Neuron (in vitro differentiated cells): ENCODE results near the gene TBRG1.

ENCODE experiments used
- H2AFZ ChIP-seq: one replicate; pipeline ENCODE4 v1.6.1; 2013; ENCODE audit warnings: low read depth, mild to moderate bottlenecking, inconsistent platforms, low read length, moderate library complexity
- H3K27me3 ChIP-seq: one replicate; pipeline ENCODE4 v1.6.1; 2013; ENCODE audit warnings: low read length; ENCODE audit not compliant: insufficient read depth
- H3K36me3 ChIP-seq: one replicate; pipeline ENCODE4 v1.6.1; 2013; ENCODE audit warnings: low read length; ENCODE audit not compliant: insufficient read depth
- H3K4me1 ChIP-seq: one replicate; pipeline ENCODE4 v1.6.1; 2013; ENCODE audit warnings: low read length; ENCODE audit not compliant: insufficient read depth
- H3K4me3 ChIP-seq: 2 replicates; pipeline ENCODE4 v1.5.1; 2013; ENCODE audit warnings: mild to moderate bottlenecking, low read length, moderate library complexity
- H3K9me3 ChIP-seq: one replicate; pipeline ENCODE4 v1.6.1; 2013; ENCODE audit warnings: low read length

TBRG1 gene

DNA sequence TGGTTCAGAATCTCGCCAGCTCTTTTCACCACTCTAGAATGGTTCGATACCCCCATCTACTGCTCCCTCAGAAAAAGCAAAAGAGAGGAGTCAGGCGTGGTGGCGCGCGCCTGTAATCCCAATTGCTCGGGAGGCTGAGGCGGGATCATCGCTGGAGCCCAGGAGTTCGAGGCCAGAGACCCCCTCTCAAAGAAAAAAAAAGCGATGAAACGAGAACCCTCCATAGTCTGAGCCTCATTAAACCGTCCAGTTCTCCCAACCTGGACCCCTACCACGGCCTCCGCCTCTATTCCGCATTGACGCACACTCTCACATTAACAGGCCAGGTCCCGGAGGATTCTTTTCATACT is 51.5 kb downstream of the TBRG1 start:
- H3K36me3 ChIP-seq: no peaks in the 10 kb centered on the region
- peak overlapping the region; percentile 98 for H2AFZ ChIP-seq
- no peaks in the 10 kb centered on the region for H3K27me3 ChIP-seq
- H3K4me3 ChIP-seq: peak overlapping the region; percentile 97
- no peaks in the 10 kb centered on the region for H3K9me3 ChIP-seq
- peaks cover 12% of the 10 kb centered on the region for H3K4me1 ChIP-seq

DNA sequence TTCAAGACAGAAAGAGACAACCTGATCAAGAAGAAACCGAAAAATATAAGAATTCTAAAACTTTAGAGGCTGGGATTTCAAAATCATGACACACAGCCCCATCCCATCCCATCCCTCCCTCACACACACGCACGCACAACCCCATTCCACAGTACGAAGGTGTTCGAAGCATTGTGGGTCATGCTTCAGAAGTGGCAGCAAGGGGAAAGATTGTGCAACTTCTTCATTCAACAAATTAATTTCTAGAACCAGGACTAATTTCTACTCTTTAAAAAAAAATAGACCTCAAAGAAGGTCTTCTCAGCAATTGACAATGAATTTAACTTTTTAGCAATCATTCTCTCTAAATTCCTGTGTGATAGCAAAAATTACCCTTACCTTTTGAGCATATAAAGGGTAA is 51.9 kb downstream of the TBRG1 start:
- H2AFZ ChIP-seq: peak overlapping the region; percentile 98
- H3K9me3 ChIP-seq: no peaks in the 10 kb centered on the region
- peak overlapping the region; percentile 97 for H3K4me3 ChIP-seq
- H3K27me3 ChIP-seq: no peaks in the 10 kb centered on the region
- H3K4me1 ChIP-seq: peaks cover 12% of the 10 kb centered on the region
- H3K36me3 ChIP-seq: no peaks in the 10 kb centered on the region

DNA sequence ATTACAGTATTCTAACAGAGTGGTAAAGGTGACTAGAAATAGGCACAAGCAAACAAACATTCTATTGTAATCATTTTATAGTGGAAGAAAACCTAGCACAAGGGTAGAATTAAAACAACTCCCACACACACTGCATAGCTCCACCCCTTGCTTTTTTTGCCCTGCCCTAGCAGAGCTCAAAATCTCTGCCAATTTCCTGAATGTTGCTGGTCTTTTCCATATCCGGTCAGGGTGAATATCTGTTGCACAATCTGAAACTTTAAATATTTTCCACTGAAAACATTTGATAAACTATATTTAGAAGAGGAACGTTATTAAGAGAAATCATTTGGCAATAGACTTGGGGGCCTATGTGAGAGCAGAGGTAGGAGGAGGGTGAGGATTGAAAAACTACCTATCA is 53.7 kb downstream of the TBRG1 start:
- H3K36me3 ChIP-seq: no peaks in the 10 kb centered on the region
- H3K4me1 ChIP-seq: peaks cover 12% of the 10 kb centered on the region
- no peak overlapping the region for H3K4me3 ChIP-seq
- H2AFZ ChIP-seq: no peak overlapping the region
- H3K9me3 ChIP-seq: no peaks in the 10 kb centered on the region
- no peaks in the 10 kb centered on the region for H3K27me3 ChIP-seq

DNA sequence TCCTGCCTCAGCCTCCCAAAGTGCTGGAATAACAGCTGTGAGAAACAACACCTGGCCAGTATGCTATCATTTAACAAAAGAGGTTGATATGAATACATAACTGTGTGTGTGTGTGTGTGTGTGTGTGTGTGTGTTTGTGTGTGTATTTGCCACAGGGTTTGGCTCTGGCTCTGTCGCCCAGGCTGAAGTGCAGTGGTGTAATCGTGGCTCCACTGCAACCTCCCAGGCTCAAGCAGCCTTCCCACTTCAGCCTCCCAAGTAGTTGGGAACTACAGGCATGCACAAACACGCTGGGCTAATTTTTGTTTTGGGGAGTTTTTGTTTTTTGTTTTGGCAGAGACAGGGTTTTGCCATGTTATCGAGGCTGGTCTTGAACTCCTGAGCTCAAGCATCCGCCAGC is 55.8 kb downstream of the TBRG1 start:
- Histone ChIP-seq H3K4me1 (peaks cover 6% of the 10 kb centered on the region), H3K36me3 (peaks cover 7% of the 10 kb centered on the region), H3K27me3 (no peaks in the 10 kb centered on the region), H2AFZ (no peak overlapping the region), H3K9me3 (peaks cover 6% of the 10 kb centered on the region), H3K4me3 (no peak overlapping the region)

DNA sequence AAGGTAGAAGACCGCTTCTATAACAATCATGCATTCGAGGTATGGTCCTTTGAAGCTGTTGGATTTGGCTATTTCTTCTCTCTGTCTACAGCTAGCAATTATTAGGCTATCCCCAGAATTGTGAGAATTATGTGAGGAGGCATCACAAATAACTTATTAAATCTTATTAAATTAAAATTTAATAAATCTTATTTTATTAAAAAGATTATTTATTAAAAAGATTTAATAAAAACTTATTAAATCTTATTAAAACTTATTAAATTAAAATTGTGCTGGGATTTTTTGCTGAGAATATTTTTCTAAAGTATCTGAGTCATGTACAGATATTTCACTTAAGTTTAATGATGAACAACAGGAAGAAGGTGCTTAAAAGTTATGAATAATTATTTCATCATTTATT is 58.8 kb downstream of the TBRG1 start:
- Histone ChIP-seq H3K4me1 (no peaks in the 10 kb centered on the region), H3K27me3 (no peaks in the 10 kb centered on the region), H2AFZ (no peak overlapping the region), H3K9me3 (peaks cover 16% of the 10 kb centered on the region), H3K36me3 (peaks cover 7% of the 10 kb centered on the region), H3K4me3 (no peak overlapping the region)

DNA sequence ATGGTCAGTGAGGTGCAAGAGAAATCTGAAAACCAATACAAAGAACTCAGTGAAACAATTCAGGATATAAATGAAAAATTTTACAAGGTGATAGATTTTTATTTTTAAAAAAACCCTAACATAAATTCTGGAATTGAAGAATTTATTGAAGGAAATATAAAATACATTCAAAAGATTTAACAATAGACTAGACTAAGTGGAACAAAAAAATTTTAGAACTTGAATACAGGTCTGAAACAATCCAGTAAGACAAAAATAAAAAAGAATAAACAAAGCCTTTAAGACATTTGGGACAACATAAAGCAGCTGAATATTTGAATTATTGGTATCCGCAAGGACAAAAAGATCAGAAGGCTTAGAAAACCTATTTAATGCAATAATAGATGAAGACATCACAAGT is 59.8 kb downstream of the TBRG1 start:
- Histone ChIP-seq H3K36me3 (peaks cover 7% of the 10 kb centered on the region), H3K4me1 (no peaks in the 10 kb centered on the region), H3K9me3 (peaks cover 16% of the 10 kb centered on the region), H3K27me3 (no peaks in the 10 kb centered on the region), H2AFZ (no peak overlapping the region), H3K4me3 (no peak overlapping the region)
